ENCODE measurements around the gene RPL36. TPM values are rescaled to one million over a fixed set of nuclear protein-coding genes. Genes with fewer than 3 reads are reported as not detected.
A peak's percentile ranks its signal among the peaks of the same experiment; 100 is the strongest.

The RPL36 gene
- total RNA-seq, 2 experiments from 2014 or later: 1,036 to 1,058 TPM

DNA sequence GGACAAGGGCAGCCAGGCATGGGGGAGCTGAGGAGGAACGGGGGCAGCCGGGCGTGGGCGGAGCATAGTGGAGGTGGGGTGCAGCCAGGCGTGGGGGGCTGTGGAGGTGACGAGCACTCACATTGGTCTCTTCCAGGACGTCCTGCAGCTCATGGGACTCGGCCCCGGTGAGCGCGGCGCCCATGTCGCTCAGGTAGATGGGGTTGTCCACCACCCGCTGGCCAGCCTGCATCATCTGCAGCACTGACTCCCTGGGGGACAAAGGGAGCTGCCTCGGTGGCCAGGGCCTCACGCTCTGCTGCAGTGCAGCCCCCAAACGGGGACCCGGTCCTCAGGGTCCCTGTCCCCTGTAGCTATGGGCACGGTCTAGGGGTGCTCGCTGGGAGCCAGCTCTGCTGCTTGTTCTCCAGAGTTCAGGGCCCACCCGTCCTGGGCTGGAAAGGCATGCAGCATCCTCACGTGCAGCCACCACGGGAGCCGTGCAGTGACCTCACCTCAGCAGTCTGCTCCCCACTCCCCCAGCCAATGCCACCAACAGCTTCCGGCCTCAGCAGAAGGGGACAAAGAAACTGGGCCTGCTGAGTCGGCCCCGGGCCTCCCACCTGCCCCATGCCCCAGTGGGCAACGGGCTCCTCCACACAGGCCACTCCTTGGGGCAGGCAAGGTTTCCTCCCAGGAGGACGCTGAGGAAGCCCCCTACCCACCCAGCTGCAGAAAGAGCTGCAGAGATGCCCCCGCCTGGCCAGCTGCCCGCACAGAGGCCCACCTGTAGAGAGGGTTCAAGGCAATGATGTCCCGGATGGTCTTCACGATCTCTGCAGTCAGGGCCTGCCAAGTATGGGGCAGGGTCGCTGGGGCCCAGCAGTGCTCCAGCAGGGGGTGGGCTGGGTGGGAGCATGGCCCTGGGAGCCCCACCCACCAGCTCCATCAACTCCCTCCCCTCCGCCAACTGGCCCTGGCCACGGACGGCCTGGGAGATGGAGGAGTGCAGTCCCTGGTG, 17.8 kb downstream of the RPL36 start:
- Mint-ChIP-seq H3K27me3 (no peaks in the 10 kb centered on the region), H3K9me3 (no peaks in the 10 kb centered on the region), H3K36me3 (ENCODE audit: low read depth) (peaks cover 53% of the 10 kb centered on the region), H3K4me3 (no peak overlapping the region), H3K27ac (no peak overlapping the region), H3K4me1 (no peaks in the 10 kb centered on the region)
- POLR2A ChIA-PET: interaction anchor here (1.7 to 3.6 kb wide), 3 partner anchors 9 to 17 kb away, joined by 7 to 24 read pairs (median 9); partner anchors contain the start of genes CATSPERD and LONP1
- CTCF ChIA-PET: interaction anchor here (0.6 to 1.6 kb wide), 2 partner anchors 21 to 25 kb away, joined by 4 read pairs; no protein-coding TSS in a partner anchor
- no peak for DNase-seq

DNA sequence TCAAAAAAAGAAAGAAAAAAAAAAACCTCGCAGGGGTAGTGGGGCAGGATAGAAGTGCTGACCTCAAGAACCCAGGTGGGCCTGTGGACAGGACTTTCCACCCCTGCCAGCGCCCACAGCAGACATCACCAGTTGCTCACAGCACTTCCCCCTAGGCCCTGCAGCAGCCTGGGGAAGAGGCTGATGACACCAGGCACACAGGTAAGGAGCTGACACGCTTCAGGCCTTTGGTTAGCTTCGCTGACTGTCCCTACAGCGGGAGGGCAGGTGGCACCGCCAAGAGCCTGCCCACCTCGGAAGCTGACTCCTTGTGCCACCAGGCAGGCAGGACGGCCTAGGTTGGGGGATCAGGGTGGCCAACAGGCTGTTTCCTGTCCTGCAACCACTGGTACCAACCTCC, 20.9 kb downstream of the RPL36 start:
- POLR2A ChIA-PET: no interaction called here
- CTCF ChIA-PET: no interaction called here
- no peaks in the 10 kb centered on the region for H3K9me3 Mint-ChIP-seq
- H3K4me1 Mint-ChIP-seq: peaks cover 4% of the 10 kb centered on the region
- H3K36me3 Mint-ChIP-seq (ENCODE audit: low read depth): peaks cover 48% of the 10 kb centered on the region
- H3K4me3 Mint-ChIP-seq: no peak overlapping the region
- no peak overlapping the region for H3K27ac Mint-ChIP-seq
- H3K27me3 Mint-ChIP-seq: no peaks in the 10 kb centered on the region
- DNase-seq: no peak

DNA sequence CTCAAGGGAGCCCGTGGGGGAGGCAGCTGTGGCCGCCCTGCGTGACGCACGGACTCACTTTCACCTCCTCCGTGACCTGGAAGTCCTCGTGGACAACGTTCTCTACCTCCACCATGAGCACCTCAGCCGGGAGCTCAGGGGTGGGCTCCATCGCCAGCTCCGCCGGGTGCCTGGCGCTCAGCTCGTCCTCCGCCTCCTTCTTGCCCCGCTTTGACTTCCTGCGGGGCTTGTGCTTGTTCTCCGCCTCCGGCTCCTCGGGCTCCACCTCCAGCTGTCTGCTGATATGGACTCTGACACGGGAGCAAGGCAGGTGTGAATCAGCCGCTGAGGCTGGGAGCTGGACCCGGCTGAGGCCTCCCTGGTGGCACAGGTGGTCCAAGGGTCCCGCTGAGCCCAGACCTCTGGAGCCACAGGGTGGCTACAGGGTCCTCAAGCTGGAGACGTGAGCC, 21.6 kb downstream of the RPL36 start:
- Mint-ChIP-seq H3K27me3 (no peaks in the 10 kb centered on the region), H3K4me1 (peaks cover 6% of the 10 kb centered on the region), H3K27ac (no peak overlapping the region), H3K4me3 (no peak overlapping the region), H3K36me3 (ENCODE audit: low read depth) (peaks cover 45% of the 10 kb centered on the region), H3K9me3 (no peaks in the 10 kb centered on the region)
- POLR2A ChIA-PET: interaction anchor here (0.8 to 2.0 kb wide), 3 partner anchors 9 to 79 kb away, joined by 3 to 7 read pairs (median 3); partner anchors contain the start of genes CATSPERD and DUS3L
- DNase-seq: no peak
- CTCF ChIA-PET: interaction anchor here (1.6 kb wide), 1 partner anchor 22 kb away, joined by 4 read pairs; the partner anchor contains the start of gene RPL36

DNA sequence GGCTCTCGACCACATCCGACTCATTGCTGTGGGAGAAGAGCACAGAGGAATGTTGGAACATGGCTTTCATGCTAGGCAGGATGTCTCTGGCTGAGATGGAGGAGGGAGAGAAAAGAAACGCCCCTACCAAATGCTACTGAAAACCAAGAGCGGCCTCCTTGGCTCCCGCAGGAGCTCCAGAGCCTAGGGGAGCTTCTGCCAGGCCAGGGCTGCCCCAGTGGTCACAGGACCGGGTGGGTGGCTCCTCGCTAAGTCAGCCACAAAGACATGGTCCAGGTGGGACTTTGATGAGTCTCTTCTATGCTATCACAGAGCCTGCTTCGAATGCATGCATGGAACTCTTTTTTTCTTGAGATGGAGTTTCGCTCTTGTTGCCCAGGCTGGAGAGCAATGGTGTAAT, 23.1 kb downstream of the RPL36 start:
- POLR2A ChIA-PET: interaction anchor here (1.0 to 2.0 kb wide), 3 partner anchors 15 to 115 kb away, joined by 3 to 10 read pairs (median 7); no protein-coding TSS in a partner anchor
- Mint-ChIP-seq H3K4me1 (peaks cover 18% of the 10 kb centered on the region), H3K4me3 (no peak overlapping the region), H3K27ac (no peak overlapping the region), H3K27me3 (no peaks in the 10 kb centered on the region), H3K9me3 (no peaks in the 10 kb centered on the region), H3K36me3 (ENCODE audit: low read depth) (peaks cover 42% of the 10 kb centered on the region)
- CTCF ChIA-PET: interaction anchor here (1.0 to 1.6 kb wide), 2 partner anchors 22 to 23 kb away, joined by 3 to 4 read pairs; partner anchors contain the start of gene RPL36
- DNase-seq: no peak

DNA sequence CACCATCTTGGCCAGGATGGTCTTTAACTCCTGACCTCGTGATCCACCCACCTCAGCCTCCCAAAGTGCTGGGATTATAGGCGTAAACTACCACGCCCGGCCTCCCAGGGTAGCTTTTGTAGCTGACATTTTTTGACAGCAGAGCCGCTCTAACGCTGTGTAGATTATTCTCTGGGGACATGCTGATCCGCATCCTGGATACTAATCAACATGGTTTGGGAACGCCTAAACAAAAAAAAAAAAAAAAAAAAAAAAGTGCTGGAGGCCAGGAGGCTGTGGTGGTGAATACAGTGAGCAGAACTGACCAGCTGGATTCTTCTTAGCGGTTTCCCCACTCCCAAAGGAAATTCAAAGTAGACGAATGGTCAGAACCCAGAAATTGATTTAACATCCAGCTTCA, 24.7 kb downstream of the RPL36 start:
- Mint-ChIP-seq H3K9me3 (no peaks in the 10 kb centered on the region), H3K27ac (no peak overlapping the region), H3K36me3 (ENCODE audit: low read depth) (peaks cover 52% of the 10 kb centered on the region), H3K27me3 (no peaks in the 10 kb centered on the region), H3K4me3 (no peak overlapping the region), H3K4me1 (peaks cover 27% of the 10 kb centered on the region)
- ChIA-PET CTCF (interaction anchor here (0.7 to 1.7 kb wide), 2 partner anchors 25 to 589 kb away, joined by 3 to 6 read pairs; partner anchors contain the start of gene RPL36), POLR2A (interaction anchor here (1.2 to 1.5 kb wide), 2 partner anchors 24 to 92 kb away, joined by 3 to 9 read pairs; partner anchors contain the start of genes SAFB and SAFB2)
- no peak for DNase-seq

DNA sequence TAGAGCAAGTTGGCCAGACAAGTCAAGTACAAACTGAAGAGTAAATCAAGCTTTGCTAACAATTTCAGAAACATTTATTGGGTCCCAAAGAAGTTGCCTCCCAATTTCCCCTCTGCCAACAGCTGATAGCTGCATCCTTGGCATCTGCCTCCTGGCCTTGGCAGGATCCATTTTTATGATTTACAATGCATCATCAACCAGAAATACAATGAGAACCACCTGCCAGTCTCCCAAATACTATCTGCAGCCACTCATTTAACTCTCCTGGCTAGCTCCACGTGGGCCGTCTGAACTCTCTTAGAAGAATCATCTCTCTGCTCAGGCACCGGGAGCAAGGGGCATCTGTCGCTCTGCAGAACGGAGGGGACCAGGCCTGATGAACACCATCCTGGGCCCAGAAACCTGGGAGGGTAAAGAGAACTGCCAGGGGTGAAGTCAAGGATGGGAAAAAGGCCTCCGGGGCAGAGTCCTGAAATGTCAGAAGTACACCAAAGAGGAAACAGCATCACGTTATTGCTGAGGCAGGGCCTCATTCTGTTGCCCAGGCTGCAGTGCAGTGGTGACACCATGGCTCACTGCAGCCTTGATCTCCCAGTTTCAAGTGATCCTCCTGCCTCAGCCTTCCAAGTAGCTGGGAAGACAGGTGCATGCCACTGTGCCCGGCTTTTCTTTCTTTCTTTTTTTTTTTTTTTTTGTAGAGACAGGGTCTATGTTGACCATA, 27.3 kb downstream of the RPL36 start:
- Mint-ChIP-seq H3K9me3 (no peaks in the 10 kb centered on the region), H3K4me3 (peak overlapping the region; percentile 86), H3K36me3 (ENCODE audit: low read depth) (peaks cover 33% of the 10 kb centered on the region), H3K27me3 (no peaks in the 10 kb centered on the region), H3K27ac (peak overlapping the region; percentile 96), H3K4me1 (peaks cover 34% of the 10 kb centered on the region)
- no peak for DNase-seq
- ChIA-PET POLR2A (interaction anchor here (2.1 to 5.7 kb wide), 3 partner anchors 11 to 30 kb away, joined by 14 to 109 read pairs (median 24); partner anchors contain the start of gene RPL36), CTCF (interaction anchor here (1.8 to 4.7 kb wide), 3 partner anchors 27 to 30 kb away, joined by 8 to 76 read pairs (median 9); partner anchors contain the start of gene RPL36)

DNA sequence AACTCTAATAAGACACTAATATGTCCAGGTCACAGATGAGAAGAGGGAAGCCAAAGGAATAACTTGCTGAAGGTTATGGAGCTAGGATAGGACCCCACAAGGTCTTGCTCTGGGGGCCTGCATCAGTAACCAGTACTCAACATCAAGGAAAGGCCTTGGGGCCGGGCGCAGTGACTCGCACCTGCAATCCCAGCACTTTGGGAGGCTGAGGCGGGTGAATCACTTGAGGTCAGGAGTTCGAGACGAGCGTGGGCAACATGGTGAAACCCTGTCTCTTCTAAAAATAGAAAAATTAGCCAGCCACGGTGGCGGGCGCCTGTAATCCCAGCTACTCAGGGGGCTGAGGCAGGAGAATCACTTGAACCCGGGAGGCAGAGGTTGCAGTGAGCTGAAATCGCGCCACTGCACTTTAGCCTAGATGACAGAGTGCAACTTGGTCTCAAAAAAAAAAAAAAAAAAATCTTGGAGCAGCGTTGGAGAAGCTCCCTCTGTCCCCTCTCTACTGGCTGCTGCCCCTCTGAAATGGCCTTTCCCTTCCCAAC, 28.0 kb downstream of the RPL36 start:
- Mint-ChIP-seq H3K36me3 (ENCODE audit: low read depth) (peaks cover 30% of the 10 kb centered on the region), H3K9me3 (no peaks in the 10 kb centered on the region), H3K4me1 (peaks cover 34% of the 10 kb centered on the region), H3K27ac (peak overlapping the region; percentile 96), H3K4me3 (peak overlapping the region; percentile 86), H3K27me3 (no peaks in the 10 kb centered on the region)
- ChIA-PET CTCF (interaction anchor here (1.3 to 4.7 kb wide), 3 partner anchors 28 to 76 kb away, joined by 5 to 76 read pairs (median 8); partner anchors contain the start of gene RPL36), POLR2A (interaction anchor here (0.7 to 5.7 kb wide), 13 partner anchors 9 to 394 kb away, joined by 3 to 109 read pairs (median 10); partner anchors contain the start of genes DUS3L, MICOS13, NDUFA11 and RPL36)
- peak; percentile 35 for DNase-seq

DNA sequence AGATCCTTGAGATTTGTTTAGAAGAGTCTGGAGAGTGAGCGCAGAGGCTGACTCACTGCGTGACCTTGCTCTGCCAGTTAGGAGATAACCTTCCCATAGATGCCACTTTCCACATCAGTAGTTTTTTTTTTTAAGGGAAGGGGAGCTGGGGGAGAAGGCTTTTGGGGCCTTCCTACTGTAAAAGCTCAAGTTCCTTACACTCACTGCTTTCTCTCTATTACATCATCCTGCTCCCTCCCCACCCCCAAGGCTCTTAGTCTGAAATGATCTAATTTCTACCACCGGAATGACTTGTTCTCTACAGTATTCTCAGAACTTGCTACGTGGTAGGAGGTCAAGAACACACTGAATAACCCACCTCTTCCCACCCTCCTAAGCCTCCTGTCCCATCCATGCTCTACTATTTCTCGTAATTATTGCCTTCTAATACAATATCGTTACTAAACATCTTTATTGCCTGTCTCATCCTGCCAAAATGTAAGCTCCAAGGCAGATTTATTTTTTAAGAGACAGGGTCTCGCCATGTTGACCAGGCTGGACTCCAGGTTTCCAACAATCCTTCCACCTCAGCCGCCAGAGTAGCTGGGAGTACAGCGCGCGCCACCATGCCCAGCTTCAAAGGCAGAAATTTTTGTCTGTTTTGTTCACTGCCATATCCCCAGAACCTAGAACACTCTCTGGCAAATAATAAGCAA, 28.6 kb downstream of the RPL36 start:
- Mint-ChIP-seq H3K27ac (peak overlapping the region; percentile 96), H3K4me1 (peaks cover 34% of the 10 kb centered on the region)

DNA sequence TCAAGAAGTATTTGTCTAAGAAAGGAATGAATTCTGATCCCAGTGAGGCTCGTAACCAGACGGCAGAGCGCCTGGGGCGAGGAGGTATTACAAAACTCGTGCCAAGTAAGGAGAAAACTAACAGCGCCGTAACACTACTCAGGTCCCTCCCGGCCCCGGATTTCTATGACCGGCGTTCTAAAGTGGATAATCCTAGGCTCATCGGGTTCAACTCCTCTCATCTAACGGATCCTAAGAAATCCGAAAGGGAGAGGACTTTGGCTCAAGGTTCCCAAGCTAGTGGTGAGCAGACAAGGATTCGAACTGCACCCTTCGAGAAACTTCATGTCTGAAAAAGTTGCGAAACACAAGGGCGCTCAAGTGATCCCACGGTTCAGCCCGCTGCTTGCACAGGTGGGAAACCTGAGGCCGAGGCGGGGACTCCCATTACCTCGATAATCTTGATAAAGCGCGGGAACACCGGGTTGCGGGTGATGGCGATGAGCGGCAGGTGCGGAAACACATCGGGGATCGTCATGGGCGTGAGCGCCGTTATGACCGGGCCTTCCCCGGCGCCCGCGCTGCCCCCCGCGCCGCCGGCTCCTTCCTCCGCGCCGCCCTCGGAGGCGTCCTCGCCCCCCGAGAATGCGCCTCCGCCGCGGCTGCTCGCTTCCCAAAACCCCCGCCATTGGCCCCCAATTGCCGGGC, 29.3 kb downstream of the RPL36 start:
- POLR2A ChIA-PET: interaction anchor here (0.8 to 5.7 kb wide), 15 partner anchors 13 to 751 kb away, joined by 3 to 109 read pairs (median 10); partner anchors contain the start of genes DUS3L, KDM4B, NDUFA11 and RPL36
- CTCF ChIA-PET: interaction anchor here (0.5 to 4.7 kb wide), 13 partner anchors 12 to 928 kb away, joined by 3 to 76 read pairs (median 6); partner anchors contain the start of genes FEM1A, NDUFA11, NRTN and RPL36
- Mint-ChIP-seq H3K4me3 (peak overlapping the region; percentile 86), H3K27ac (peak overlapping the region; percentile 96), H3K27me3 (no peaks in the 10 kb centered on the region), H3K4me1 (peaks cover 34% of the 10 kb centered on the region), H3K36me3 (ENCODE audit: low read depth) (peaks cover 22% of the 10 kb centered on the region), H3K9me3 (no peaks in the 10 kb centered on the region)
- peak; percentile 52 for DNase-seq

More for the DNA sequence above, 28.6 kb downstream of the RPL36 start:
- H3K4me3 Mint-ChIP-seq: peak overlapping the region; percentile 86
- ChIA-PET CTCF (interaction anchor here (0.6 to 4.7 kb wide), 5 partner anchors 29 to 184 kb away, joined by 3 to 76 read pairs (median 5); partner anchors contain the start of genes NDUFA11 and RPL36), POLR2A (interaction anchor here (0.7 to 5.7 kb wide), 15 partner anchors 9 to 393 kb away, joined by 3 to 109 read pairs (median 4); partner anchors contain the start of genes DUS3L, MICOS13, NDUFA11 and RPL36)
- peak; percentile 68 for DNase-seq
- peaks cover 26% of the 10 kb centered on the region for H3K36me3 Mint-ChIP-seq (ENCODE audit: low read depth)
- H3K9me3 Mint-ChIP-seq: no peaks in the 10 kb centered on the region
- H3K27me3 Mint-ChIP-seq: no peaks in the 10 kb centered on the region

DNA sequence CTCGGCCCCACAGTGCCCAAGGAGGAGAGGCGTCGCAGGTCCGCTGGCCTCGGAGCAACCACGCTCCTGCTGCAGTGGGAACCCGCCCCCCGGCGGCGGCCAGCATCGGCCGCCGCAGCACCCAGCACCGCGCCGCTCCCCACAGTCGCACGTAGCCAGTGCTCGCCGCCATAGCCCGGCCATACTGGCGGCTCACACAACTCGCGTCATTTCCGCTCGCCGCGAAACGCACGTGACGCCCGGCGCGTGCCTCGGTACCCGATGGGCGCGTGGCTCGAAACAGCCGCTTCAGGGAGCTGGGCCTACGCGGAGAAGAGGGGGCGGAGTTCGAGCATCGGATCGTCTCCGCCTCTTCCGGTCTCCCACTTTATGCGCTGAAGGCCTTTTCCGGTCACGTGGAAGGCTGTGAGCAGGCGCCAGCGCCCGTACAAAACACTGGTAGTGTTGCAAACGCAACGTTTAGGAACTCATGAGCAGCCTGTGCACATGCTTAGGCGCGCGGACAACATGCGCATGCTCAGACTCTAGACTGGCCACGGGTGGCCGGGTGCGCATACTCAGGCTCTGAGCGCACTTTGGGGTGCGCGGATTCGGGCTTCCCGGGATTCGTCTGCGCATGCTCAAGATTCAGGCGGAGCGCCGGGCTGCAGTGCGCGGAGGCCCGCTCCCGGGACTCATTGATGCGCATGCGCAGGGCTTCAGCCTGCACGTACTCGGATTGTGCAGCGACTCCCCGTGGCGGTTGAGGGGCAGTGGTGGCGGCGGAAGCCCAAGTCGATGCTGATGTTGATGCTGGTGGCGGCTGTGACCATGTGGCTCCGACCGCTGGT, 30.1 kb downstream of the RPL36 start, which contains the start of the genes CATSPERD and LONP1:
CATSPERD (plus strand) TSS at position 677 of the 830 bp plus-strand sequence; CDS start at position 778, 101 bp downstream.
LONP1 (minus strand) TSS at position 186 of the 830 bp plus-strand sequence; CDS start at position 172, 14 bp downstream.
- ChIA-PET POLR2A (interaction anchor here (0.7 to 5.7 kb wide), 15 partner anchors 8 to 752 kb away, joined by 3 to 109 read pairs (median 5); partner anchors contain the start of genes DUS3L, KDM4B, NDUFA11 and RPL36), CTCF (interaction anchor here (0.5 to 4.7 kb wide), 17 partner anchors 11 to 929 kb away, joined by 3 to 76 read pairs (median 4); partner anchors contain the start of genes DUS3L, FEM1A, NDUFA11 and NRTN)
- Mint-ChIP-seq H3K9me3 (no peaks in the 10 kb centered on the region), H3K4me3 (peak within 1 kb of the TSS; percentile 86), H3K27ac (peak within 1 kb of the TSS; percentile 96), H3K36me3 (ENCODE audit: low read depth) (peaks cover 22% of the 10 kb centered on the region), H3K27me3 (peaks cover 4% of the 10 kb centered on the region), H3K4me1 (peaks cover 34% of the 10 kb centered on the region)
- DNase-seq: peak; percentile 99
